ENCODE results near the gene NDUFA11. TPM values are rescaled to one million over a fixed set of nuclear protein-coding genes. Genes with fewer than 3 reads are reported as not detected.

NDUFA11 gene
- total and polyA plus RNA-seq, 9 of the 15 experiments (the other 6 are each of a cell fraction or from before 2014, with no cell fraction given) = 63.3 to 486 (median 274) TPM

DNA sequence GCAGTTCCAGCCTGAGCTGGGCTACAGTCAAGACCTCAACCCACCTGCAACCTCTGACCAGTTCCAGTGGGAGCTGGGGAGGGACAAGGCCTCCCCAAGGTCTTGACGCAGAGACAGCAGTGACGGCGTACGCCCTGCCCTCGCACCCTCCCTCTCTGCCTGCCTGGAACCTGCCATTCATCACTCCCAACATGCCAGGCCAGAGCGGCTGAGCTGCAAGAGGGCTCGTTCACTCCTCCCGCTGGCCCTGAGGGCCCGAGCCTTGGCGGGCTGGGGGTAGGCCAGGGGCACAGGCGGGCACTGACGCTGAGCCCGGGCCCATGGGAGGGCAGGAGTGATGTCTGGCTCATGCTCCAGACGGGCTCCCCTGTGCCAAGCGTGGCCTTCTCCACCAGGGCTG lies 8.2 kb downstream of the NDUFA11 start:
- no peak for ATAC-seq
- intact Hi-C loops (cut with micrococcal nuclease) = no loop called here
- no peak for DNase-seq (ENCODE audit: extremely low read depth in 1 of 4, low spot score in 3 of 4)
- Histone ChIP-seq H3K4me2 (ENCODE audit: insufficient read depth, low read length) (no peak overlapping the region), H2AFZ (ENCODE audit: low read depth, low read length) (no peak overlapping the region), H3K4me1 (replicated peaks in 1 of 2; ENCODE audit: control insufficient read depth in 2 of 2, insufficient read depth in 2 of 2, low read length in 2 of 2) (peaks cover 16 to 64% of the 10 kb centered on the region in 2 experiments), H3K36me3 (ENCODE audit: control insufficient read depth, insufficient read depth, low read length) (peaks cover 42% of the 10 kb centered on the region; the same call in 2 of the 3 replicates), H3K79me2 (ENCODE audit: control insufficient read depth, insufficient read depth, low read length) (peaks cover 15% of the 10 kb centered on the region), H3K27ac (ENCODE audit: extremely low read depth, low read depth, low read length) (no peak overlapping the region), H3K9me3 (replicated peaks; ENCODE audit: control insufficient read depth, insufficient read depth, low read depth, low read length) (no peaks in the 10 kb centered on the region), H3K9ac (ENCODE audit: insufficient read depth in 1 of 2, low read depth in 2 of 2, low read length in 2 of 2) (peak overlapping the region in 1 of 2 experiments; percentile 86; a peak in 2 of 4 replicates), H4K20me1 (replicated peaks; ENCODE audit: control insufficient read depth, insufficient read depth, low read length) (peaks cover 38% of the 10 kb centered on the region), H3K9me1 (ENCODE audit: control insufficient read depth, insufficient read depth, low read length) (peaks cover 5% of the 10 kb centered on the region), H3K4me3 (no peak overlapping the region), H3K27me3 (ENCODE audit: control insufficient read depth in 2 of 2, insufficient read depth in 2 of 2, low read length in 2 of 2) (no peaks in the 10 kb centered on the region)
- FAIRE-seq = no peak
- ChIA-PET CTCF (ENCODE audit: low intra/inter-chr PET ratio) (no interaction called here), POLR2A (interaction anchor here (1.1 kb wide), 1 partner anchor 9 kb away, joined by 4 read pairs; the partner anchor contains the start of gene VMAC)
- in situ Hi-C loops (cut with MboI) = no loop called here
- WGBS (ENCODE audit: insufficient coverage, low coverage, missing lambda C conversion rate) = 78% methylated on average over 10 of the region's 15 CpGs
- TF ChIP-seq PRMT5 (CRISPR knock-in tag; IDR thresholded peaks at IDR 0.05) = peak; percentile 29; the same call in 1 of the 2 replicates
- no peak for TF ChIP-seq ZC3H11A (IDR thresholded peaks at IDR 0.05; ENCODE audit: low read depth, low read length)
- no TSS peak for BruUV-seq (replicated peaks)

DNA sequence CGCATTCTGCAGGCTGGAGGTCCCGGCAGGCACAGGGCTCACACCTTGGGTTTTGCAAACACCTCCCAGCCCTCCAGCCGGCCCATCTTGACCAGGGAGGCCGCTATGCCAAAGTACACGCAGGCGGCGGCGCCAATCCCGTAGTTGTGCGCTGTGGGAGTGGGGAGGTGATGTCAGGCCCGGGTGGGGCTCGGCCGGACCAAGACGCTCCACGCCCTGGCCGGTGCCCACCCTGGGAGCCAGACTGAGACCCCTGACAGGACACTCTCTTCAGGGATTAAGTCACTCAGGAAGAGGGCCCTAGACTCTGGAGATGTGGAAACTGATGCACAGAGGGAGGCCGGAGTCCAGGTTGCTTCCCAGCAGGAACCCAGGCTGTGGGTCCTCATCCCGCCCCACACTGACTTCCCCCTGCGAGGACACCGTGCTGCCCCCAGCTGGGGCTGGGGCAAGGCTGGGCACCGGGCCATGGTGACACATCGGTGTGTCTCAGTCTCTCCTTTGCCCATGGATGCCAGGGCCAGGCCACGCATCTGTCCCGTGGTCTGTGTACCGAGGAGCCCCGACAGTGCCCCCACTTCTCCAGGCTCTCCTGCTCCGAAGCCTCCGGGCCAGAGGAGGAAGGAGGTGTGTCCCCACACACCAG lies 8.8 kb downstream of the NDUFA11 start:
- Histone ChIP-seq H3K79me2 (ENCODE audit: control insufficient read depth, insufficient read depth, low read length) (peaks cover 9% of the 10 kb centered on the region), H3K4me1 (replicated peaks in 1 of 2; ENCODE audit: control insufficient read depth in 2 of 2, insufficient read depth in 2 of 2, low read length in 2 of 2) (peaks cover 16 to 69% of the 10 kb centered on the region in 2 experiments), H4K20me1 (replicated peaks; ENCODE audit: control insufficient read depth, insufficient read depth, low read length) (peaks cover 32% of the 10 kb centered on the region), H3K27me3 (ENCODE audit: control insufficient read depth in 2 of 2, insufficient read depth in 2 of 2, low read length in 2 of 2) (no peaks in the 10 kb centered on the region), H3K4me3 (no peak overlapping the region), H3K36me3 (ENCODE audit: control insufficient read depth, insufficient read depth, low read length) (peaks cover 36% of the 10 kb centered on the region; the same call in 2 of the 3 replicates), H3K4me2 (ENCODE audit: insufficient read depth, low read length) (peak overlapping the region; percentile 21; the same call in 1 of the 2 replicates), H3K9me1 (ENCODE audit: control insufficient read depth, insufficient read depth, low read length) (peaks cover 5% of the 10 kb centered on the region), H2AFZ (ENCODE audit: low read depth, low read length) (no peak overlapping the region), H3K9ac (ENCODE audit: insufficient read depth in 1 of 2, low read depth in 2 of 2, low read length in 2 of 2) (peak overlapping the region in 1 of 2 experiments; percentile 86; a peak in 2 of 4 replicates), H3K9me3 (replicated peaks; ENCODE audit: control insufficient read depth, insufficient read depth, low read depth, low read length) (no peaks in the 10 kb centered on the region), H3K27ac (ENCODE audit: extremely low read depth, low read depth, low read length) (no peak overlapping the region)
- no peak for FAIRE-seq
- intact Hi-C loops (cut with micrococcal nuclease) (no loop called here), in situ Hi-C loops (cut with MboI) (loop anchor here (5.0 kb wide), 1 partner anchor 93 kb away; no protein-coding TSS in a partner anchor)
- no peak for ATAC-seq
- CTCF ChIA-PET (ENCODE audit: low intra/inter-chr PET ratio) = interaction anchor here (3.9 kb wide), 1 partner anchor 90 kb away, joined by 48 read pairs; the partner anchor contains the start of gene NRTN
- BruUV-seq (replicated peaks) = no TSS peak
- DNase-seq (ENCODE audit: extremely low read depth in 1 of 4, low spot score in 3 of 4) = no peak
- 47% methylated on average over 20 of the region's 28 CpGs for WGBS (ENCODE audit: insufficient coverage, low coverage, missing lambda C conversion rate)
- POLR2A ChIA-PET = interaction anchor here (1.1 kb wide), 1 partner anchor 9 kb away, joined by 4 read pairs; the partner anchor contains the start of gene VMAC
- TF ChIP-seq NRF1 (conservative IDR thresholded peaks at IDR 0.05 in 1 of 2, IDR thresholded peaks at IDR 0.05 in 1 of 2) (peak in 1 of 2 experiments; percentile 3; a peak in 1 of 4 replicates), ZNF830 (CRISPR knock-in tag; IDR thresholded peaks at IDR 0.05) (no peak), DDX20 (tag; IDR thresholded peaks at IDR 0.05; ENCODE audit: low read depth) (no peak), KAT7 (CRISPR knock-in tag; IDR thresholded peaks at IDR 0.05; ENCODE audit: borderline replicate concordance) (peak; percentile 41; the same call in 1 of the 2 replicates), MBD2 (IDR thresholded peaks at IDR 0.05; ENCODE audit: borderline replicate concordance, low read depth) (no peak)
- TF ChIP-seq, protein P1, sequence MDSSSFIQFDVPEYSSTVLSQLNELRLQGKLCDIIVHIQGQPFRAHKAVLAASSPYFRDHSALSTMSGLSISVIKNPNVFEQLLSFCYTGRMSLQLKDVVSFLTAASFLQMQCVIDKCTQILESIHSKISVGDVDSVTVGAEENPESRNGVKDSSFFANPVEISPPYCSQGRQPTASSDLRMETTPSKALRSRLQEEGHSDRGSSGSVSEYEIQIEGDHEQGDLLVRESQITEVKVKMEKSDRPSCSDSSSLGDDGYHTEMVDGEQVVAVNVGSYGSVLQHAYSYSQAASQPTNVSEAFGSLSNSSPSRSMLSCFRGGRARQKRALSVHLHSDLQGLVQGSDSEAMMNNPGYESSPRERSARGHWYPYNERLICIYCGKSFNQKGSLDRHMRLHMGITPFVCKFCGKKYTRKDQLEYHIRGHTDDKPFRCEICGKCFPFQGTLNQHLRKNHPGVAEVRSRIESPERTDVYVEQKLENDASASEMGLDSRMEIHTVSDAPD (CRISPR knock-in tag; IDR thresholded peaks at IDR 0.05) = no peak
- TF ChIP-seq, protein P2, sequence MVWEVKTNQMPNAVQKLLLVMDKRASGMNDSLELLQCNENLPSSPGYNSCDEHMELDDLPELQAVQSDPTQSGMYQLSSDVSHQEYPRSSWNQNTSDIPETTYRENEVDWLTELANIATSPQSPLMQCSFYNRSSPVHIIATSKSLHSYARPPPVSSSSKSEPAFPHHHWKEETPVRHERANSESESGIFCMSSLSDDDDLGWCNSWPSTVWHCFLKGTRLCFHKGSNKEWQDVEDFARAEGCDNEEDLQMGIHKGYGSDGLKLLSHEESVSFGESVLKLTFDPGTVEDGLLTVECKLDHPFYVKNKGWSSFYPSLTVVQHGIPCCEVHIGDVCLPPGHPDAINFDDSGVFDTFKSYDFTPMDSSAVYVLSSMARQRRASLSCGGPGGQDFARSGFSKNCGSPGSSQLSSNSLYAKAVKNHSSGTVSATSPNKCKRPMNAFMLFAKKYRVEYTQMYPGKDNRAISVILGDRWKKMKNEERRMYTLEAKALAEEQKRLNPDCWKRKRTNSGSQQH (CRISPR knock-in tag; IDR thresholded peaks at IDR 0.05) = no peak
- TF ChIP-seq, protein P3, sequence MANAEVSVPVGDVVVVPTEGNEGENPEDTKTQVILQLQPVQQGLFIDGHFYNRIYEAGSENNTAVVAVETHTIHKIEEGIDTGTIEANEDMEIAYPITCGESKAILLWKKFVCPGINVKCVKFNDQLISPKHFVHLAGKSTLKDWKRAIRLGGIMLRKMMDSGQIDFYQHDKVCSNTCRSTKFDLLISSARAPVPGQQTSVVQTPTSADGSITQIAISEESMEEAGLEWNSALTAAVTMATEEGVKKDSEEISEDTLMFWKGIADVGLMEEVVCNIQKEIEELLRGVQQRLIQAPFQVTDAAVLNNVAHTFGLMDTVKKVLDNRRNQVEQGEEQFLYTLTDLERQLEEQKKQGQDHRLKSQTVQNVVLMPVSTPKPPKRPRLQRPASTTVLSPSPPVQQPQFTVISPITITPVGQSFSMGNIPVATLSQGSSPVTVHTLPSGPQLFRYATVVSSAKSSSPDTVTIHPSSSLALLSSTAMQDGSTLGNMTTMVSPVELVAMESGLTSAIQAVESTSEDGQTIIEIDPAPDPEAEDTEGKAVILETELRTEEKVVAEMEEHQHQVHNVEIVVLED (CRISPR knock-in tag; IDR thresholded peaks at IDR 0.05) = no peak

All from K562 (cell line).